A549 (cell line): Measurements from ENCODE around the gene PLPPR1. TPM values are rescaled to one million over a fixed set of nuclear protein-coding genes. Genes with fewer than 3 reads are reported as not detected.

ENCODE experiments used
- ATAC-seq, 2 experiments: fragments of 200-7000 bp in 1 of 2; fragments of >200 bp in 1 of 2; cut with Nextera tagmentation in 1 of 2; cut with Tn5 transposase in 1 of 2; 3 replicates each; pipeline versions ENCODE4 v1.8.0 to v1.9.1; 2018 to 2020; ENCODE audit warnings: mild to moderate bottlenecking in 1 of 2, moderate library complexity in 1 of 2
- CTCF ChIA-PET: fragments of 300-600 bp; sonication (Branson Sonifier 250); formaldehyde crosslinking; extraction: SDS; loops from one replicate; lab custom pipeline; 2021; ENCODE audit warnings: antibody characterized with exemption, inconsistent platforms; lab: Yijun Ruan, JAX
- POLR2A ChIA-PET: fragments of 350-600 bp; formaldehyde crosslinking; extraction: SDS; loops from one replicate; lab custom pipeline; 2021; ENCODE audit warnings: antibody characterized with exemption, inconsistent platforms; lab: Yijun Ruan, JAX
- DNase-seq, 2 experiments: peaks; one replicate each; pipeline versions ENCODE4 v3.0.0 to v3.0.0-alpha.2; 2011 to 2016; ENCODE audit warnings: low read depth in 1 of 2, low spot score in 1 of 2
- FAIRE-seq: peaks from 2 replicates; lab custom pipeline; 2011; peaks lifted over from hg19 to GRCh38; lab: Jason Lieb, UNC
- H3K27ac ChIP-seq, 2 experiments: fragments of >200 bp; sonication (Bioruptor Twin); formaldehyde crosslinking; 3 replicates each; pipeline ENCODE4 v1.5.1; 2016 to 2017
- H3K4me1 ChIP-seq: fragments of >200 bp; sonication (Bioruptor Twin); formaldehyde crosslinking; 3 replicates; pipeline ENCODE4 v1.6.1; 2016
- H3K4me2 ChIP-seq: fragments of >200 bp; sonication (Bioruptor Twin); formaldehyde crosslinking; 3 replicates; pipeline ENCODE4 v1.6.1; 2016
- H3K4me3 ChIP-seq: fragments of >200 bp; sonication (Bioruptor Twin); formaldehyde crosslinking; 3 replicates; pipeline ENCODE4 v1.5.1; 2016
- H3K9me3 ChIP-seq: fragments of >200 bp; sonication (Bioruptor Twin); formaldehyde crosslinking; 3 replicates; pipeline ENCODE4 v1.6.1; 2016
- BHLHE40 ChIP-seq: IDR thresholded peaks from 2 replicates; pipeline ENCODE4 v1.6.1; 2012; ENCODE audit warnings: low read depth, low read length, inconsistent platforms
- CBX8 ChIP-seq: fragments of 200-600 bp; sonication (generic); IDR thresholded peaks from 2 replicates; pipeline ENCODE4 v1.6.1; 2016
- CEBPB ChIP-seq, 2 experiments: fragments of >200 bp in 1 of 2; sonication (Bioruptor Twin) in 1 of 2; formaldehyde crosslinking in 1 of 2; IDR thresholded peaks; 2 replicates each; pipeline ENCODE4 v1.6.1; 2012 to 2016
- CHD2 ChIP-seq: fragments of 150-350 bp; IDR thresholded peaks from 2 replicates; pipeline ENCODE4 v1.6.1; 2014; ENCODE audit warnings: low read length; ENCODE audit not compliant: partially characterized antibody
- CHD4 ChIP-seq: fragments of 200-600 bp; sonication (generic); IDR thresholded peaks from 2 replicates; pipeline ENCODE4 v1.6.1; 2016; ENCODE audit warnings: antibody characterized with exemption, mild to moderate bottlenecking, borderline replicate concordance
- EHMT2 ChIP-seq: fragments of 200-600 bp; sonication (generic); IDR thresholded peaks from 2 replicates; pipeline ENCODE4 v1.6.1; 2016; ENCODE audit warnings: antibody characterized with exemption, low read depth, mild to moderate bottlenecking, moderate library complexity
- ESRRA ChIP-seq: fragments of 150-350 bp; IDR thresholded peaks from 2 replicates; pipeline ENCODE4 v1.6.1; 2014; ENCODE audit warnings: mild to moderate bottlenecking, low read length, borderline replicate concordance
- FOSB ChIP-seq: fragments of 250-450 bp; sonication (Bioruptor Pico); IDR thresholded peaks from 2 replicates; pipeline ENCODE4 v1.5.0; 2020; ENCODE audit warnings: mild to moderate bottlenecking, moderate library complexity
- FOSL2 ChIP-seq, 2 experiments: fragments of 450-650 bp in 1 of 2; fragments of >200 bp in 1 of 2; sonication (Bioruptor Twin) in 1 of 2; formaldehyde crosslinking; IDR thresholded peaks; 2 replicates each; pipeline versions ENCODE4 v1.5.0 to v1.6.1; 2016 to 2020; ENCODE audit warnings: mild to moderate bottlenecking in 1 of 2, moderate library complexity in 1 of 2
- GATA3 ChIP-seq: IDR thresholded peaks from 2 replicates; pipeline ENCODE4 v1.6.1; 2012; ENCODE audit warnings: borderline replicate concordance
- HDAC2 ChIP-seq: fragments of 200-600 bp; sonication (generic); IDR thresholded peaks from 2 replicates; pipeline ENCODE4 v1.6.1; 2016
- HEYL ChIP-seq: fragments of 250-450 bp; sonication (Bioruptor Pico); IDR thresholded peaks from 2 replicates; pipeline ENCODE4 v1.8.0; 2021; ENCODE audit warnings: mild to moderate bottlenecking, moderate library complexity
- JUN ChIP-seq, 2 experiments: fragments of >200 bp; sonication (Bioruptor Twin); formaldehyde crosslinking; IDR thresholded peaks; 2 replicates in 1 of 2; 3 replicates in 1 of 2; pipeline ENCODE4 v1.6.1; 2016 to 2017
- KDM5A ChIP-seq: fragments of 200-600 bp; sonication (generic); IDR thresholded peaks from 2 replicates; pipeline ENCODE4 v1.6.1; 2016; ENCODE audit warnings: antibody characterized with exemption, mild to moderate bottlenecking
- MAFK ChIP-seq: fragments of 450-650 bp; IDR thresholded peaks from 2 replicates; pipeline ENCODE4 v1.6.1; 2014; ENCODE audit not compliant: partially characterized antibody
- MYC ChIP-seq: IDR thresholded peaks from 2 replicates; pipeline ENCODE4 v1.6.1; 2012; ENCODE audit warnings: mild to moderate bottlenecking, inconsistent platforms, low read length, improper control_type of control experiment, borderline replicate concordance
- NPAS2 ChIP-seq: fragments of 250-450 bp; sonication (Bioruptor Pico); IDR thresholded peaks from 2 replicates; pipeline ENCODE4 v1.8.0; 2022; ENCODE audit warnings: mild to moderate bottlenecking, moderate library complexity, borderline replicate concordance
- NR3C1 ChIP-seq: fragments of >200 bp; sonication (Bioruptor Twin); formaldehyde crosslinking; IDR thresholded peaks from 3 replicates; pipeline ENCODE4 v1.6.1; 2017
- PHF8 ChIP-seq: fragments of 200-600 bp; sonication (generic); IDR thresholded peaks from 2 replicates; pipeline ENCODE4 v1.6.1; 2016; ENCODE audit warnings: low read depth, mild to moderate bottlenecking, antibody characterized with exemption, moderate library complexity, borderline replicate concordance
- POLR2A ChIP-seq: IDR thresholded peaks from 2 replicates; pipeline ENCODE4 v1.6.1; 2012; ENCODE audit warnings: mild to moderate bottlenecking, low read length
- POLR2AphosphoS2 ChIP-seq: conservative IDR thresholded peaks from 2 replicates; pipeline ENCODE4 v1.6.1; 2012; ENCODE audit warnings: low read length, improper control_type of control experiment, inconsistent platforms
- RARB ChIP-seq: fragments of 250-450 bp; sonication (Bioruptor Pico); IDR thresholded peaks from 2 replicates; pipeline ENCODE4 v1.8.0; 2021; ENCODE audit warnings: mild to moderate bottlenecking, moderate library complexity
- RFX5 ChIP-seq: fragments of 450-650 bp; IDR thresholded peaks from 2 replicates; pipeline ENCODE4 v1.7.1; 2014; ENCODE audit warnings: antibody characterized with exemption, mild to moderate bottlenecking, moderate library complexity
- RNF2 ChIP-seq: fragments of 200-600 bp; sonication (generic); IDR thresholded peaks from 2 replicates; pipeline ENCODE4 v1.6.1; 2016; ENCODE audit warnings: low read depth, mild to moderate bottlenecking, antibody characterized with exemption, moderate library complexity, borderline replicate concordance
- SREBF2 ChIP-seq: fragments of 450-650 bp; IDR thresholded peaks from 2 replicates; pipeline ENCODE4 v1.6.1; 2014; ENCODE audit warnings: mild to moderate bottlenecking, moderate library complexity
- ZNF302 ChIP-seq: fragments of 250-450 bp; sonication (Bioruptor Pico); IDR thresholded peaks from 2 replicates; pipeline ENCODE4 v1.9.0; 2021; ENCODE audit warnings: inconsistent platforms, mild to moderate bottlenecking, moderate library complexity
- WGBS: methylation state at CpG from one replicate; pipeline ENCODE4 v1.1.6; 2017; ENCODE audit errors: missing lambda C conversion rate; 5-methylcytosine and 5-hydroxymethylcytosine counted together
- polyA plus RNA-seq, 4 experiments: library from polyadenylated mRNA; depleted of rRNA in 3 of 4; stranded (reverse); fragments of >200 nt; fragmentation: RNase III in 1 of 4; extraction: RNeasy Plus Mini Kit Qiagen cat#74134 plus additional on column Dnase treatment in 1 of 4; gene quantifications; 2 replicates in 3 of 4; 3 replicates in 1 of 4; pipeline ENCODE4 v1.2.3, GENCODE V29; 2011 to 2017
- TF ChIP-seq, protein P1 (sequence below): fragments of 250-450 bp; sonication (Bioruptor Pico); IDR thresholded peaks from 2 replicates; pipeline ENCODE4 v1.5.0; 2020; ENCODE audit warnings: low read depth, mild to moderate bottlenecking, moderate library complexity
- TF ChIP-seq, protein P2 (sequence below): fragments of >200 bp; sonication (Bioruptor Twin); formaldehyde crosslinking; IDR thresholded peaks from 3 replicates; pipeline ENCODE4 v1.6.1; 2016
- TF ChIP-seq, protein P3 (sequence below): fragments of >200 bp; sonication (Bioruptor Twin); formaldehyde crosslinking; IDR thresholded peaks from 3 replicates; pipeline ENCODE4 v1.5.1; 2016
- TF ChIP-seq, protein P4 (sequence below): fragments of 250-450 bp; sonication (Bioruptor Pico); IDR thresholded peaks from 2 replicates; pipeline ENCODE4 v1.5.0; 2021; ENCODE audit warnings: mild to moderate bottlenecking, moderate library complexity, borderline replicate concordance

Gene PLPPR1
- polyA plus RNA-seq, 2 of the 4 experiments (the other 2 are of a cell fraction) = 0.06 to 1.2 TPM

DNA sequence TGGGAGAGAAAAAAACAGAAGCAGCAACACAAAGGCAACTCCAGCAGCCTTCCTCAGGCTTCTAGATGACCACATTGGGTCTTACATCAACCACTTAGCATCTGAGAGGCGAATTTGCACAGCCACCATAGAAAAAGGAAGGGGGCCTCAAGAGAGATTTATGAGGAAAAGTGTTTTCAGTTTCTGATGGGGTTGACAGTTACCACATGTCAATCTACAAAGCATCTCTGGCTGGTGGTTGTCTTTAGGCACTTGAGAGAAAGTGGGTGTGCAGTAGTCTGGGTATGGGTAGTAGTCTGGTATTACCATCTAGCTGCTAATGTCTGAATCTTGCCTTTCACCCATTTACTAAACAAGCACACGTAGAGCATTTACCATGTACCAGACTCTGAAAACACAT is 218.8 kb downstream of the PLPPR1 start:
- TF ChIP-seq FOSL2 (IDR thresholded peaks at IDR 0.05) = no peak
- no peak for TF ChIP-seq FOSL2 (CRISPR knock-in tag; IDR thresholded peaks at IDR 0.05)
- no peak for TF ChIP-seq JUN (IDR thresholded peaks at IDR 0.05)
- no peak for TF ChIP-seq POLR2AphosphoS2
- no peak for TF ChIP-seq GATA3
- no peak for TF ChIP-seq KDM5A
- TF ChIP-seq CHD2 = no peak
- no peak for TF ChIP-seq BHLHE40
- no peak for TF ChIP-seq HDAC2
- TF ChIP-seq POLR2A = no peak
- ChIA-PET POLR2A (no interaction called here), CTCF (interaction anchor here (1.0 to 1.9 kb wide), 3 partner anchors 12 to 533 kb away, joined by 3 to 4 read pairs (median 4); no protein-coding TSS in a partner anchor)
- Histone ChIP-seq H3K4me1 (no peaks in the 10 kb centered on the region), H3K27ac (no peak overlapping the region), H3K9me3 (no peaks in the 10 kb centered on the region), H3K4me3 (no peak overlapping the region), H3K4me2 (no peak overlapping the region)
- ATAC-seq (no peak), FAIRE-seq (no peak), DNase-seq (no peak)
- WGBS = 33% methylated on average over 2 of the region's 2 CpGs

DNA sequence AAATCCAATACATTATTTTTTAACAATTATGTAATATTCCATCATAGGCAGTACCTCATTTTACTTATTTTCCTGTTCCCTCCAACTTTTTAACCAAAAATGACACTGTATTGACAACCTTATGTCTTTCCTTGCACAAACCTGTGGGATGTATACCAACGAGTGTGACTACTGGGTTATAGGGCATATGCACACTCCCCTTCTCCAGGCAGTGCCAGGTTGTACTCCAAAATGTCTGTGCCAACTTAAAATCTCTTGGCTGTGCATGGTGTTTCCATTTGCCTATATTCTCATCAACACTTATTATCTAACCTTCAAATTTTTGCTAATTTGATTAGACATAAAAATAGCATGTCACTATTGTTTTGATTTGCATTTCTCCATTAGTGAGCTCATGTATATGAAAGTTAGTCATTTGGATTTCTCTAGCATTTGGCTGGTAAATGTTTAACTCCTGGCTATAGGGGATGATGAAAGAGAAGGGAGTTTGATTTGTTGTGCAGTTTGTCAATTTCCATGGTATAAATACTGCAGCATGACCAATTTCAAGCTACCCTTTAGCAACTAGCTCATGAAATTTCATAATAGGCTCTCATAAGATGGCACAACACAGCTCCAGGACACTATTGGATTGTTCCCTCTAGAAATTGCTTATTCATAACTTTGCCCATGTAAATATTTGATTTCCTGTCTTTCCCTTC is 226.4 kb downstream of the PLPPR1 start:
- H3K4me1 ChIP-seq = peaks cover 12% of the 10 kb centered on the region
- H3K27ac ChIP-seq = no peak overlapping the region
- ChIA-PET CTCF (interaction anchor here (0.7 kb wide), 2 partner anchors 11 to 24 kb away, joined by 4 read pairs; no protein-coding TSS in a partner anchor), POLR2A (no interaction called here)
- FAIRE-seq (no peak), ATAC-seq (peak; percentile 23 to 77; a peak in 3 of 6 replicates), DNase-seq (peak in 1 of 2 experiments; percentile 45)
- WGBS = 0% methylated on average over 1 of the region's 1 CpG
- H3K9me3 ChIP-seq = no peaks in the 10 kb centered on the region
- no peak overlapping the region for H3K4me3 ChIP-seq
- TF ChIP-seq FOSB = no peak
- peak in 1 of 2 experiments; percentile 59; a peak in 2 of 4 replicates for TF ChIP-seq CEBPB (IDR thresholded peaks at IDR 0.05)
- TF ChIP-seq ZNF302 (CRISPR knock-in tag) = no peak
- no peak for TF ChIP-seq RFX5
- TF ChIP-seq HEYL (CRISPR knock-in tag) = no peak
- peak; percentile 5 for TF ChIP-seq MAFK
- H3K4me2 ChIP-seq = peak overlapping the region; percentile 56

DNA sequence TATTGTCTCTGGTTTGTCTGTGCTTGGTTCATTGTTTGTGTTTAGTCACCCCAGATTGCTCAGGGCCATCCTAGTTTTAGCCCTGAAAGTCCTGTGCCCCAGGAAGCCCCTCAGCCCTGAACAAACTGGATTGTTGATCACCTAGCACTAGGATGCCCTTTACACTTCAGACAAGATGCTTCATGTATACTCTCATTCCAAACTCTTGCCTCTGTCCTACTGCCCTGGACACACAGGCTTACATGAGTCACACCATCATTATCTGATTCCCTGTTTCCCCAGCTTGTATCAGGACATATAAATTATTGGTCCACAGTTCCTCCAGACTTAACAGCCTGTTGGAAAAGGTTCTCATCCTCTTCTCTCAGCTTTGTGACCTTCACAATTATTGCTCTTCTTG is 236.2 kb downstream of the PLPPR1 start:
- Histone ChIP-seq H3K4me3 (no peak overlapping the region), H3K4me2 (no peak overlapping the region), H3K4me1 (no peaks in the 10 kb centered on the region), H3K27ac (no peak overlapping the region), H3K9me3 (no peaks in the 10 kb centered on the region)
- ChIA-PET POLR2A (no interaction called here), CTCF (interaction anchor here (0.9 to 1.8 kb wide), 2 partner anchors 13 to 29 kb away, joined by 4 read pairs; no protein-coding TSS in a partner anchor)
- no peak for DNase-seq
- FAIRE-seq = no peak
- ATAC-seq = no peak
- TF ChIP-seq, protein P1, sequence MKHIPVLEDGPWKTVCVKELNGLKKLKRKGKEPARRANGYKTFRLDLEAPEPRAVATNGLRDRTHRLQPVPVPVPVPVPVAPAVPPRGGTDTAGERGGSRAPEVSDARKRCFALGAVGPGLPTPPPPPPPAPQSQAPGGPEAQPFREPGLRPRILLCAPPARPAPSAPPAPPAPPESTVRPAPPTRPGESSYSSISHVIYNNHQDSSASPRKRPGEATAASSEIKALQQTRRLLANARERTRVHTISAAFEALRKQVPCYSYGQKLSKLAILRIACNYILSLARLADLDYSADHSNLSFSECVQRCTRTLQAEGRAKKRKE = no peak
- TF ChIP-seq SREBF2 = no peak
- TF ChIP-seq EHMT2 = no peak
- TF ChIP-seq CBX8 = no peak
- TF ChIP-seq NR3C1 = no peak
- no peak for TF ChIP-seq BHLHE40
- TF ChIP-seq, protein P2, sequence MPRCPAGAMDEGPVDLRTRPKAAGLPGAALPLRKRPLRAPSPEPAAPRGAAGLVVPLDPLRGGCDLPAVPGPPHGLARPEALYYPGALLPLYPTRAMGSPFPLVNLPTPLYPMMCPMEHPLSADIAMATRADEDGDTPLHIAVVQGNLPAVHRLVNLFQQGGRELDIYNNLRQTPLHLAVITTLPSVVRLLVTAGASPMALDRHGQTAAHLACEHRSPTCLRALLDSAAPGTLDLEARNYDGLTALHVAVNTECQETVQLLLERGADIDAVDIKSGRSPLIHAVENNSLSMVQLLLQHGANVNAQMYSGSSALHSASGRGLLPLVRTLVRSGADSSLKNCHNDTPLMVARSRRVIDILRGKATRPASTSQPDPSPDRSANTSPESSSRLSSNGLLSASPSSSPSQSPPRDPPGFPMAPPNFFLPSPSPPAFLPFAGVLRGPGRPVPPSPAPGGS = no peak
- TF ChIP-seq RNF2 = no peak
- TF ChIP-seq NPAS2 = no peak
- no peak for TF ChIP-seq FOSL2 (IDR thresholded peaks at IDR 0.05)
- no peak for TF ChIP-seq FOSL2 (CRISPR knock-in tag; IDR thresholded peaks at IDR 0.05)
- no peak for TF ChIP-seq MYC
- no peak for TF ChIP-seq PHF8
- TF ChIP-seq CHD4 = no peak
- no peak for TF ChIP-seq ESRRA
- no peak for TF ChIP-seq RARB
- TF ChIP-seq, protein P3, sequence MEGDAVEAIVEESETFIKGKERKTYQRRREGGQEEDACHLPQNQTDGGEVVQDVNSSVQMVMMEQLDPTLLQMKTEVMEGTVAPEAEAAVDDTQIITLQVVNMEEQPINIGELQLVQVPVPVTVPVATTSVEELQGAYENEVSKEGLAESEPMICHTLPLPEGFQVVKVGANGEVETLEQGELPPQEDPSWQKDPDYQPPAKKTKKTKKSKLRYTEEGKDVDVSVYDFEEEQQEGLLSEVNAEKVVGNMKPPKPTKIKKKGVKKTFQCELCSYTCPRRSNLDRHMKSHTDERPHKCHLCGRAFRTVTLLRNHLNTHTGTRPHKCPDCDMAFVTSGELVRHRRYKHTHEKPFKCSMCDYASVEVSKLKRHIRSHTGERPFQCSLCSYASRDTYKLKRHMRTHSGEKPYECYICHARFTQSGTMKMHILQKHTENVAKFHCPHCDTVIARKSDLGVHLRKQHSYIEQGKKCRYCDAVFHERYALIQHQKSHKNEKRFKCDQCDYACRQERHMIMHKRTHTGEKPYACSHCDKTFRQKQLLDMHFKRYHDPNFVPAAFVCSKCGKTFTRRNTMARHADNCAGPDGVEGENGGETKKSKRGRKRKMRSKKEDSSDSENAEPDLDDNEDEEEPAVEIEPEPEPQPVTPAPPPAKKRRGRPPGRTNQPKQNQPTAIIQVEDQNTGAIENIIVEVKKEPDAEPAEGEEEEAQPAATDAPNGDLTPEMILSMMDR = no peak
- TF ChIP-seq, protein P4, sequence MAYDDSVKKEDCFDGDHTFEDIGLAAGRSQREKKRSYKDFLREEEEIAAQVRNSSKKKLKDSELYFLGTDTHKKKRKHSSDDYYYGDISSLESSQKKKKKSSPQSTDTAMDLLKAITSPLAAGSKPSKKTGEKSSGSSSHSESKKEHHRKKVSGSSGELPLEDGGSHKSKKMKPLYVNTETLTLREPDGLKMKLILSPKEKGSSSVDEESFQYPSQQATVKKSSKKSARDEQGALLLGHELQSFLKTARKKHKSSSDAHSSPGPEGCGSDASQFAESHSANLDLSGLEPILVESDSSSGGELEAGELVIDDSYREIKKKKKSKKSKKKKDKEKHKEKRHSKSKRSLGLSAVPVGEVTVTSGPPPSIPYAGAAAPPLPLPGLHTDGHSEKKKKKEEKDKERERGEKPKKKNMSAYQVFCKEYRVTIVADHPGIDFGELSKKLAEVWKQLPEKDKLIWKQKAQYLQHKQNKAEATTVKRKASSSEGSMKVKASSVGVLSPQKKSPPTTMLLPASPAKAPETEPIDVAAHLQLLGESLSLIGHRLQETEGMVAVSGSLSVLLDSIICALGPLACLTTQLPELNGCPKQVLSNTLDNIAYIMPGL = no peak
